ENCODE results near the gene TSPAN4.

TSPAN4 gene

DNA sequence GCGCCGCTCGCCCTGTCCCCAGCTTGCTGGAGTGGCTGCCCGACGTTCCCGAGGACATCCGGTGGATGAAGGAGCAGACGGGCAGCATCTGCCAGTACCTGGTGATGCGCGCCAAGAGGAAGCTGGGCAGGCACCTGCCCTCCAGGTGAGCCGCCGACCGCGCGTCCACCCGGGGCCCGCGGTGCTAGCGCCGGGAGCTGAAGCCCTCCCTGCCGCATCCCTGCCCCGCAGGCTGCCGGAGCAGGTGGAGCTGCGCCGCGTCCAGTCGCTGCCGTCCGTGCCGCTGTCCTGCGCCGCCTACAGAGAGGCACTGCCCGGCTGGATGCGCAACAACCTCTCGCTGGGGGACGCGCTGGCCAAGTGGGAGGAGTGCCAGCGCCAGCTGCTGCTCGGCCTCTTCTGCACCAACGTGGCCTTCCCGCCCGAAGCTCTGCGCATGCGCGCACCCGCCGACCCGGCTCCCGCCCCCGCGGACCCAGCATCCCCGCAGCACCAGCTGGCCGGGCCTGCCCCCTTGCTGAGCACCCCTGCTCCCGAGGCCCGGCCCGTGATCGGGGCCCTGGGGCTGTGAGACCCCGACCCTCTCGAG, 18.3 kb upstream of the TSPAN4 start:
- no peak for DNase-seq (ENCODE audit: low read depth)

DNA sequence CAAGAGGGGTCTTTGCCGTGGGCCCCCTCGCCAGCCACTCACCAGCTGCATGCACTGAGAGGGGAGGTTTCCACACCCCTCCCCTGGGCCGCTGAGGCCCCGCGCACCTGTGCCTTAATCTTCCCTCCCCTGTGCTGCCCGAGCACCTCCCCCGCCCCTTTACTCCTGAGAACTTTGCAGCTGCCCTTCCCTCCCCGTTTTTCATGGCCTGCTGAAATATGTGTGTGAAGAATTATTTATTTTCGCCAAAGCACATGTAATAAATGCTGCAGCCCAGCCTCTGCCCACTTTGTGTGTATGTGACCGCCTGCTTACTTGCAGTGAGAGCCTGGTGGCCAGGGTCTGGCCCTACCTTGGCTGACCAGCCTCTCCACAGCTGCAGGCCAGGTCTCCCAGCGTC, 17.7 kb upstream of the TSPAN4 start:
- DNase-seq (ENCODE audit: low read depth) = no peak

DNA sequence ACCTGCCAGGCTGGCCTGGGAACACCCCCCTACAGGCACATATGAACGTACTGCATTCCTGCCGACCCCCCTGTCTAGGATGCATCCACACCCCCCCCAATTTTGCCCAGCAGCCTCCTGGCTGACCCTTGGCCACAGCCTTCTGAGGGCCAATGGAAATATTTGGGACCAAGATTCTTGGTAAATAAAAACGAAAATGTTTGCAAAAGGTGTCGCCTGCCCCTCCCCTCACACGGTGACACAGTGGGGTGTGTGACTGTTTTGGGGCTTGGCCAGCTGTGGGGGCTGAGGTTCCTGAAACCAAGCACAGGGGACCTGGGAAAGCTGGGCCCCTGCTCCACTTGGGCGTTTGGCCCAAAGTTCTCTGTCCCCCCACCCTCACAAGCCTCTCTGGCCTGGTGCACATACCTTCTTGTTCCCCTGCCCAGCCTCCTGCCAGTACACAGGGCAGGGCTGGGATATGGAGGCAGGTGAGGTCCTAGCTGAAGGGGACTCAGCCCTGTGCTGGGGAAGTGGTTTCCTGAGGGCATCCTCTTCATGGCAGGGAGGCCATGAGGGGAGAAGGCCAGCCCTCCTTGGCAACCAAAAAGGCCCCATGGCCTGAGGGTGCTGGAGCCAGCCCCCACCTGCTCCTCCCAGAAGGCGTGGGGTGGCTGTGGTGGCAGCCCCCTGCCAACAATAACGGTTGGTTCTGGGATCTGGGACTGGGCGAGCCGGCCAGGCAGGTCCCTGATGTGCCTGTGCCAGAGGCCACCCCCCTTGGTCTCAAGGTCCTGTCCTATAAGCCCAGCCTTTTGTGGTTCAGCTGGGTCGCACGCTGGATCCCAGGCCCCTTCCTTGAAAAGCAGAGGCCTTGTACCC, 17.1 kb upstream of the TSPAN4 start:
- no peak for DNase-seq (ENCODE audit: low read depth)

DNA sequence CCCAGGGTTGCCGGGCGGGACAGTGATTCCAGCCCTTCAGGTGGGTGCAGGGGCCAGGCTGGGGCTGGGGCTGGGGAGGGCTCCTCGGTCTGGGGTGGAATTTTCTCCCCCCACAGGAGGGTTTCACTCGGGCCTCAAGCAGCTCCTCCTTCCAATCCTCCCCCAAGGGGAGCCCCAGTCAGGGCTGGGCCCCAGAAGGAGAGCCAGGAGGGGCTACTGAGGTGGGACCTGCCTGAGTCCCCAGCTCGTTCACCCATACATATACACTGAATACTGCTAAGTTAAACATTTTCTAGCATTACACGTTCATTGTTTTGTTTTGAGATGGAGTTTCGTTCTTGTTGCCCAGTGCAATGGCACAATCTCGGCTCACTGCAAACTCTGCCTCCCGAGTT, 16.4 kb upstream of the TSPAN4 start:
- no peak for DNase-seq (ENCODE audit: low read depth)

DNA sequence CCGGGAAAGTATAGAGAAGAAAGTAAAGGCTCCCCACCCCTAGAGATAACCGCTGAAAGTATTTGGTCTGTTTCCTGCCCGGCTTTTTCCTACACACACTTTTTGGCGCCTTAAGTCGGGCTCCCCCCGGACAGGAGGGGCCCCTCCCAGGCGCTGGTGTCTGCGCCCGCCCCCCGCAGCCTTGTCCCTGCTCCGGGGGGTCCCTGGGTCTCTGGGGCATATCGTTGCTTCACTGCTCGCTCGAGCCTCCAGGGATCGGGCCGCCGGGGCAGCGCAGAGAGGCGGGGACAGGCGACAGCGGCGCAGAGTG, 15.9 kb upstream of the TSPAN4 start:
- DNase-seq (ENCODE audit: low read depth) = no peak

DNA sequence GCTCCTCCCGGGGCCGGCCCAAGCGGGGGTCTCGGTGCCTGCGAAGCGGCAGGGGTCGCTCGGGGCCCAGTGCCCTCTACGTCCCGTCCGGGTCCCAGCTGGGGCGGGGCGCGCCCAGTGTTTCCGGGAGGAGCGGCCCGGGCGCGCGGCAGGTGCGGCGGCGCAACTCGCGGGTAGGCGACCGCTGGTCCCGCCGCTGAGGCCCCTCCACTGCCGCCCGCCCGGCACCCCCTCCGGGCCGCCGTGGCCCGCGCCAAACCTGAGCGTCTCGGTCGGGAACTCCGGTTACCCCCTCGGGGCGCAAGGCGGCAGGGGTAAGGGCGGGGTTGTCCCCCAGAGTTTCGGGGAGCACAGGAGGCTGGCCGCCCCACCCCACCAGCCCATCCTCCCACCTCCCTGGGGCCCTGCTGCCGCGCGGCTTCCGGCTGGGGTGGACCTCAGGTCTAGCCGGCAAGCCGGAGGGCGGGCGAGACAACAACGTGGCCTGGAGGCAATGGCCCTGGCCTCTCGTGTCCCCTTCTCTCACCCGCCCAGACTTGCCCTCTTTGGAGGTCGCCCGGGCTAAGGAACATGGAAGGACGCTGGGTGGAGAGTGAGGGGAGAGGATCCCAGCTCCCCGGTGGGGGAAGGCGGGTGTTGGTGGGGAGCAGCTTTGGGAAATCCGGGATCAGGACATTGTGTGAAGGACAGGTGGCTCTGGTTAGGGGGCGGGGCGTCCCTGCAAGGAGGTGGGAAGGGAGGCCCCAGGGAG, 15.3 kb upstream of the TSPAN4 start:
- no peak for DNase-seq (ENCODE audit: low read depth)

DNA sequence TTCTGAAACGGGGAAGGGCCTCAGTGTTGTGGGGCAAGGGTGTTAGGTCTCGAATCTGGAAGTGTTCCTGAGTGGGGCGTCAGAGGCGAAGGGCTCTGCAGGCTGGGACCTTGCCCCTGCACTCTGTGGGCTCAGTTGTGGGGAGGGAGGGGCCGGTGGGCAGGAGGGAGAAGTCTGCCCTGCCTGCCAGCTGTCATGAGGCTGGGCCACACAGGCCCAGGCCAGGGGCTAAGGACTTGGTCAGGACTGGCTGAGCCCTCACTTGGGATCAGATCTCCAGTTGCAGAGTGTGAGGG, 14.8 kb upstream of the TSPAN4 start, which contains the start of gene CRACR2B:
Gene CRACR2B (plus strand): TSS at position 23 of the 296 bp plus-strand sequence. CDS start 689 bp downstream, outside the sequence.
- no peak for DNase-seq (ENCODE audit: low read depth)

DNA sequence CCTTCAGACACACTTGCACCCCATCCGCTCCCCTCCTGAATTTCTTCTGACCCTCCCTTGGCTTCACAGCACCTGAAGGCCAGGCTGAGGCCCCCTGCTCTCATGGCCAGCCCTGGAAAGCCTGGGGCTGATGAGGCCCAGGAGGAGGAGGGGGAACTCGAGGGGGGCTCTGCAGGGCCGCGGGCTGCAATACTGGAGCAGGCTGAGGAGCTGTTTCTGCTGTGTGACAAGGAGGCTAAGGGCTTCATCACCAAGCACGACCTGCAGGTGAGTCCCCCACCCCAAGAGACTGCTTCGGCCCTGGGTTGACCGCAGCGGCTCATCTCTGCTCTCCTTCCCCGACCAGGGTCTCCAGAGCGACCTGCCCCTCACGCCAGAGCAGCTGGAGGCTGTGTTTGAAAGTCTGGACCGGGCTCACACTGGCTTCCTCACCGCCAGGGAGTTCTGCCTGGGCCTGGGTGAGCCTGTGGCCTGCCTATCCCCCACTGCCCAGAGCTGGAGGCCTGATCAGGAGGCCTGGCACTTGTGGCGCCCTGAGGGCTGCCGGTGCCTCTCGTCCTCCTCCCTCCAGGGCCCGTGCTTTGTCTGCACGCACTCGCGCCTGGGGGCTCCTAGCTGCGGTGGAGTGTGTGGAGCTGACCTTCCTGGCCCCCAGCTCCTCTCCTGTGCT, 14.0 kb upstream of the TSPAN4 start:
- DNase-seq (ENCODE audit: low read depth) = no peak

DNA sequence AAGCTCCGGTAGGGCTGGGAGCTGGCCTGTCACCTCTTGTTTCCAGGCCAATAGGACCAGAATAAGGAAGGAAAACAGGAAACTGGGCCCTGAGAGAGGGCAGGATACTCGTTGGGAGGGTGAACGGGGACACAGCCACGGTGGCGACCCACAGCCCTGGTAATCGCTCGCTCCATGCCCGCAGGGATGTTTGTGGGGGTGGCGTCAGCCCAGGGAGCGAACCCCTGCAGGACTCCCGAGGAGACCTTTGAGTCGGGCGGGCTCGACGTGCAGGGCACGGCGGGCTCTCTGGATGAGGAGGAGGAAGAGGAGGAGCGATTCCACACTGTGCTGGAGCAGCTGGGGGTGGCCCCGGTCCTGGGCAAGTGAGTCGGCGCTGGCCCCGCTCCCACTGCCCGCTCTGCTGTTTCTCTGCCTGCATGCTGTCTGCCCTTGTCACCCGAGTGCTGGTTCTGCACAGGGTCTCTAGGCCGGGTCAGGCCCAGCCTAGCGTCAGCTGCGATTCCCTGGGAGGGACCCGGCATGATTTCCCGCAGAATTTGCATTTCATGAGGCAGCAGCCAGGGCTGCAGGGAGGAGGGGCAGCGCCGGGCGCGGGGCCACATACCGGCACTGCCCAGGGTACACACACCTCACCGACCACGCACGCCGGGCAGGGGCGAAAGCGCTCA, 13.3 kb upstream of the TSPAN4 start:
- DNase-seq (ENCODE audit: low read depth) = no peak

DNA sequence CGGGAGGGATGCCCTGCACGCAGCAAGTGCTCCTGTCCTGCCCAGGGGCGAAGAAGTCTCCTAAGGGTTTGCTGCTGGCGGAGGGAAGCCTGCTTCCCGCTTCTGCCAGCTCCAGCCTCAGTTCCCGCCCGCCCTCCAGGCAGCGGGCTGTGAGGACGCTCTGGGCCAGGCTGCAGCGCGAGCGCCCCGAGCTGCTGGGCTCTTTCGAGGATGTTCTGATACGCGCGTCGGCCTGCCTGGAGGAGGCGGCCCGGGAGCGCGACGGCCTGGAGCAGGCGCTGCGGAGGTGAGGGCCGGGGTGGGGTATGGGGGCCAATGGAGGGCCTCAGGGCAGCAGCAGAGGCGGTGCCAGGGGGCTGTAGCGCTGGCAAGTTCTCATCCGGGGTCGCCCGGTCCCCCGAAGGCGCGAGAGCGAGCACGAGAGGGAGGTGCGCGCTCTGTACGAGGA, 12.8 kb upstream of the TSPAN4 start:
- no peak for DNase-seq (ENCODE audit: low read depth)

DNA sequence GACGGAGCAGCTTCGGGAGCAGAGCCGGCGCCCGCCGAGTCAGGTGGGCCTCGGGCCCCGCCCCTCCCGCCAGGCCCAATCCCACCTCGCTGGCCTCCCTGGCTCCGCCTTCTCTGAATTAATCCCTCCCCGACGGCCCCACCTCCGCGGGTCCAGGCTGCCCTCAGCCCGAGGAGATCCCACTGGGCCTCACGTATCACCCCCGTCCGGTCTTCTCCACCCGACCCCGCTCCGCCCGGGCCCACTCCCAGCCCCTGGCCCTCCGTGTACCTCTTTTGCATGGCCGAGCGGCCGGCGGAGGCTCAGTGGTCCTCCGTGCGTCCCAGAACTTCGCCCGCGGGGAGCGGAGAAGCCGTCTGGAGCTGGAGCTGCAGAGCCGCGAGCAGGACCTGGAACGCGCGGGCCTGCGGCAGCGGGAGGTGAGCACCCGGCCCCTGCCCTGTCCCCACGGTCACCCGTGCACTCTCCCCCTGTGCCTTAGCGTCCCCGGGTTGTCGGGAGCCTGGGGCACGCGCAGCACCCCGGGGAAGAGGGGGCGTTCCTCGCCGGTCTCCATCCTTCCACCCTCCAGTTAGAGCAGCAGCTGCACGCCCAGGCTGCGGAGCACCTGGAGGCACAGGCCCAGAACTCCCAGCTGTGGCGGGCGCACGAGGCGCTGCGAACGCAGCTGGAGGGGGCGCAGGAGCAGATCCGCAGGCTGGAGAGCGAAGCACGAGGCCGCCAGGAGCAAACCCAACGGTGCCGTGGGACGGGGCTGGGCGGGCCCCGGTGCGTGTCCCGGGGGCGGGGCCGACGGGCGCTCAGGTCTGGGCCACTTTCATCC, 12.1 kb upstream of the TSPAN4 start:
- DNase-seq (ENCODE audit: low read depth) = peak; percentile 23

DNA sequence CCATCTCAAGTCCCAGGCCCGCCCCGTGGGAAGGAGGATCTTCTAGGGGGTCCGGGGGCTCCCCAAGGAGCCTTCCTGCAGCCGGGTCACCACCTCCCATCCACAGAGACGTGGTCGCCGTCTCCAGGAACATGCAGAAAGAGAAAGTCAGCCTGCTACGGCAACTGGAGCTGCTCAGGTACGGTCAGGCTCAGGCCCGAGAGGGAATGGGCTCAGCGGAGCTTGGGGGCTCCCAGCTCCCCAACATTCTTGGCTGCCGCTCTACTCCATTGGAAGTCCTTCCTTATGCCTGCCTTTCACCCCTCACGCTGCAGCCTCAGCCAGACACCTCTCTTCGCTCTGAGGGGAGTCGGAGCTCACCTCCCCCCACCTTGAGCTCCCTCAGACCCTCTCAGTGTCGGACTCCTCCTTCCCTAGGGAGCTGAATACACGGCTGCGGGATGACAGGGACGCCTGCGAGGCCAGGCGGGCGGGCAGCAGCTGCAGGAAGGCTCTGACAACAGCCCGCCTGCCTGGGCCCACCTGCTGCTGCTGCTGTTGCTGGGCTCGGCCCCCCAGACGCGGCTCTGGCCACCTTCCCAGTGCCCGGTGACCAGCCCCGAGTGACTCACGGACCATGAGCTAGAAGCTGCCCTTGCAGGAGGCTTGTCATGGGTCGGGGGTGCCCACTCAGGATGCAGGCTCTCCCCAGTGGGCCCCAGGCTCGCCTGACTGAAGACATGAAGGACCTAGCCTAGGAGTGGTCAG, 11.4 kb upstream of the TSPAN4 start:
- DNase-seq (ENCODE audit: low read depth) = no peak

DNA sequence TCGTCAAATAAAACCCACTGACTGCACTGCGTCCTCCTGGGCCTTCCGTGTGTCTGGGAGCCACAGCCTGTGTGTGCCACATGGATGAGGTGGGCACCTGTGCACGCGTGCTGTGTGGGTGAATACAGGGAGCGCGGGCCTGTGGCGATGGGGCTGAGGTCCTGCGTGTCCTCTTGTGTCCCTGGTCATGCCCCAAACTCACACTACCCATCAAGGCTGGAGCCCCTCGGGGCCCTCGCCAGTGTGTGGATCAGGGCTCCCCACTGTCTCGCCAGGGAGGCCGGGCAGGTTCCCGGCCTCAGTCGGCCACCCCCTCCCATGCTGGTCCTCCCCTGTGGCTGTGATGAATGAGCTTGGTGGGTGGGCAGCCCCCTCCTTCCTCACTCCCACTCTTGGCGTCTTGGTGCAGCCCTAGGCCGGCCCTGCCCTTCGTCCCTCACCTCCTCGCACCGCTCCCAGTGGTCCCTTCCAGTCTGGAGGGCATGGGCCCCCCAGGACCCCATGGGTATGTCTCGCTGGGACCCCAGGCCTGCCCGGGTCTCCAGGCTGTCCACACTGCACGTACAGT, 10.6 kb upstream of the TSPAN4 start:
- DNase-seq (ENCODE audit: low read depth) = no peak

DNA sequence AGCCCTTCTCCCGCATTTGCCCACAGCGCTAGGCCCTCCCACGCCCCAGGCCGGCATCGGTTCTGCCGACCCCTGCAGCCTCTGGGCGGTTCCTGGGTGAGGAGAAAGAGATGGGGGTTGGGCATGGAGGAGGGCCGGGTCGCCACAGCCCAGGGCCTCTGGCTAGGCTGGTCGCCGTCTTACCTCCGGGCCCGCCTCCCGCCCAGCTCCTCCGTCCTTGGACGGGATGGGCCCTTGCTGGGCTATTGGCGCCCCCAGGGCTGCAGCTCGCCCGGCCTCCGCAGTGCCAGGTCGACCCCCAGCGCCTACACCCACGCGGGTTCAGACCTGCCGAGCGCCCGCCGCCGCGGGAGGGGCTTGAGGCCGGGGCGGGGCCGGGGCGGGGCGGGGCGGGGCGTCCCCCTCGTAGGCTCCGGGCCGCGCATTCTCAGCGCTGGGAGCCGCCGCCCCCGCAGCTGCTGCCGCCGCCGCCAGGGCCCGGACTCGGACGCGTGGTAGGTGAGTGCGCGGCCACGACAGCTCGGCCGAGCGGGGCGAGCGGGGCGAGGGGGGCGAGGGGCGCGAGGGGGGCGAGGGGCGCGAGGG, 10.0 kb upstream of the TSPAN4 start, which contains the start of gene CD151:
Gene CD151 (plus strand): TSS at position 424 of the 585 bp plus-strand sequence. CDS start 3,118 bp downstream, outside the sequence.
- peak; percentile 47 for DNase-seq (ENCODE audit: low read depth)

DNA sequence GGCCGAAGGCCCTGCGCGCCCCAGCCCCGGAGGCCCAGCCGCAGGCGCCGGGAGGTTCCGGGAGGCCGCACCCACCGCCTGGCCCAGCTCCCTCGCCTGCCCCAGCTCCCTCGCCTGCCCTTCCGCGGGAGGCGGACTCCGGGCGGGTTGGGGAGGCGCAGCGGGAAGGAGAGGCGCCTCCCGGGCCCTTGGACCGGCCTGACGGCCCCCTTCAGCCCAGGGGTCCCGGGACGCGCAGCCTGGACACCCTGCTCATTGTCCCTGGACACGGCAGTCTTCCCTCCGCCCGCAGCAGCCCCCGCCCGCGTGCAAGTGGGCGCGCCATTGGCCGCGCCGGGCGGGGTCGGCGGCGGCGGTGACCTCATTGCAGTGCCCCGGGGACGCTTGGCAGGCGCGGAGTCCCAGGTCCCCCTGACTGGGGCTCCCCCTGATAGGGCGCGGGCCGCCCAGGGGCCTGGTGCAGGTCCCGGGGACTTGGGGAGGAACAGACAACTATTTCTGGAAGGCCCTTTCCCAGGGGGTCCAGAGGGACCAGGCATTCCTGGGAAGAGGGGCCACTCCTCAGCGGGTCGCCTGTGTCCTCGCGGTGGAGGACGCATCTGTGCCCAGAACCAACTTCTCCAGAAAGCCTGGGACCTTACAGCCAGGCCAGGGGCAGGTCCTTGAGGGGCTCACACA, 9.4 kb upstream of the TSPAN4 start:
- peak; percentile 49 for DNase-seq (ENCODE audit: low read depth)

DNA sequence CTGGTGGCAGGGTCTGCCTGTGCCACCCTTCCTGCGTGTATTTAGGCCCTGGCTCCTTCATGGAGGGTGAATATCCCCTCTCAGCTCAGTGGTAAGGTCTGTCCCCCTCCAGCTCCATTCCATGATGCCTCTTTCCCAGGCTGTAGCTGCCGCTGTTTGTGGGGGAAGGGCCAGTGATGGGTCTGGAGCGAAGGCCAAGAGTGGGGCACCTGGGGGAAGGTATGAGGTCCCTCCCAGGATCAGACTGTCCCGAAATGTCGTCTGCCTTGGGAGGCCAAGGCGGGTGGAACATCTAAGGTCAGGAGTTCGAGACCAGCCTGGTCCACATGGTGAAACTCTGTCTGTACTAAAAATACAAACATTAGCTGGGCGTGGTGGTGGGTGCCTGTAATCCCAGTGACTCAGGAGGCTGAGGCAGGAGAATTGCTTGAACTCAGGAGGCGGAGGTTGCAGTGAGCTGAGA, 8.8 kb upstream of the TSPAN4 start:
- DNase-seq (ENCODE audit: low read depth) = no peak

DNA sequence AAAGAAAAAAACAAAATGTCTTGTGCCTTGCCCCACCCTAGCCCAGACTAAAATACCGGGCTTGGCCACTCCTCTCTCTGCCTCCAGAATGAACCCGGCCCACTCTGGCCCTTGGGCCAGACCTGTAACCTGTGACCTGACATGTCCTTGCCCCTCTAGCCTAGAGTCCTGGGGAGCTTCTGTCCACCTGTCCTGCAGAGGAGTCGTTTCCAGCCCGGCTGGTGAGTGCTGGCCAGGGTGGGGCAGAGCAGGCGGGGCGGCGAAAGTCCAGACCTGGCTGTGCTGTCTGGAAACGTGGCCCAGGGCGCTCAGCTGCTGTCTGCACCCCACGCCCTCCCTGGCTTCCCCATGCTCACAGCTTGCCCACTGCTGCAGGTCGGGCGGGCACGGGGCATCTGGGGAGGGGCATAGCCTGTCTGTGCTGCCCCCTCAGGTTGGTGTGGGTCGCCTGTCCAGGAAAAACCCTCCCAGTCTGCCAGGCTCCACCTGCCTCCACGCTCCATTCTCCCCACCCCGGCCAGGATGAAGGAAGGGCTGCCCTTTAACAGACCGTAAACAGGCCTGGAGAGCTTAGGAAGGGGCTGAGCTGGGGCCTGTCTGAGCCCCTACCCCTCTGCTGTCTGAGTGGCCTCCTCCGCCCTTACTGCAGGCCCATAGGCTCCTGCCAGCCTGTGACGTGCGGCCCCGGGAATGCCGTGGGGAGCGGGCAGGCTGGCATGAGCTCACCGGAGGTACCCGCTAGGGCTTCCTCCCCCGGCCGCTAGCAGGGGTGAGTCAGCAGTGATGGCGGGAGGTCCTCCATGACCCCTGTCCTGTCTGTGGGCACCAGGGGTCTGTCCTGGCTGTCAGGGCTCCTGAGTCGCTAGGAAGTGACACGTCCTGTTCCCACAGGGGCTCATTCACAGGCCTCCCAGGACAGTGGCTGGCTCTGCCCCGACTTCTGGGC, 8.0 kb upstream of the TSPAN4 start:
- DNase-seq (ENCODE audit: low read depth) = peak; percentile 93

DNA sequence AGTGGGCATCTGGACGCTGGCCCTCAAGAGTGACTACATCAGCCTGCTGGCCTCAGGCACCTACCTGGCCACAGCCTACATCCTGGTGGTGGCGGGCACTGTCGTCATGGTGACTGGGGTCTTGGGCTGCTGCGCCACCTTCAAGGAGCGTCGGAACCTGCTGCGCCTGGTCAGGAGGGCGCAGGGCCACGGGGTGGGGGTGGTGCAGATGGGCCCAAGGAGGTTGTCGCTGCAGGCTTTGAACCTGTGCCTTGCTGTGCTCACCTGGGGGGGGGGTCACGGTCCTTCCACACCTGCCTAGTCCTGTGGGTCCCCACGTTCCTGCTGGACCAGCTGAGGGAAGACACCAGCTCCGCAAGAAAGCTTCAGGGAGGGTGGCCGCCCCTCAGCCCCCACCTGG, 6.4 kb upstream of the TSPAN4 start:
- no peak for DNase-seq (ENCODE audit: low read depth)

Data from fibroblast of gingiva (primary cell).